ENCODE measurements around the gene DCTN2. TPM values are rescaled to one million over a fixed set of nuclear protein-coding genes. Genes with fewer than 3 reads are reported as not detected.

DCTN2 gene
- total and polyA plus RNA-seq, 2 donors (not counting 3 experiments of a cell fraction or from before 2014, with no cell fraction given), result 146 to 161 TPM

- no TSS peak for BruUV-seq (replicated peaks)
- no peaks in the 10 kb centered on the region for H3K9me3 ChIP-seq (replicated peaks; ENCODE audit: control insufficient read depth, insufficient read depth, low read length)
- H3K4me1 ChIP-seq (ENCODE audit: control insufficient read depth, extremely low read depth, insufficient read depth, low read length), result no peaks in the 10 kb centered on the region
- no peak overlapping the region for H3K4me3 ChIP-seq (replicated peaks in 1 of 3; ENCODE audit: insufficient read depth in 1 of 3, low read depth in 1 of 3, low read length in 3 of 3)
- FAIRE-seq (no peak), DNase-seq (ENCODE audit: low read depth, low spot score) (no peak)
- no peaks in the 10 kb centered on the region for H4K20me1 ChIP-seq (replicated peaks; ENCODE audit: control insufficient read depth, extremely low read depth, insufficient read depth, low read length)
- no peak overlapping the region for H3K27ac ChIP-seq (ENCODE audit: insufficient read depth, low read depth, low read length)
- H3K27me3 ChIP-seq (ENCODE audit: control insufficient read depth in 2 of 2, insufficient read depth in 2 of 2, low read length in 2 of 2), result peaks cover 13 to 14% of the 10 kb centered on the region in 2 experiments
- no peaks in the 10 kb centered on the region for H3K9me1 ChIP-seq (replicated peaks; ENCODE audit: control insufficient read depth, extremely low read depth, insufficient read depth, low read length)
- H2AFZ ChIP-seq (ENCODE audit: low read depth, low read length), result no peak overlapping the region
- no peak overlapping the region for H3K9ac ChIP-seq (replicated peaks; ENCODE audit: extremely low read depth, insufficient read depth, low read length)
- ChIA-PET CTCF (interaction anchor here (1.2 kb wide), 1 partner anchor 25 kb away, joined by 3 read pairs; no protein-coding TSS in a partner anchor), POLR2A (no interaction called here)
- H3K36me3 ChIP-seq (ENCODE audit: control insufficient read depth in 2 of 2, extremely low read depth in 1 of 2, insufficient read depth in 2 of 2, low read length in 2 of 2), result no peaks in the 10 kb centered on the region
- no peaks in the 10 kb centered on the region for H3K79me2 ChIP-seq (ENCODE audit: control insufficient read depth, insufficient read depth, low read length)
- intact Hi-C loops (cut with micrococcal nuclease) (no loop called here), dilution Hi-C loops (cut with MboI; ENCODE audit: extremely low pct_ligation_motif_present, low sequenced_read_pairs) (no loop called here)
- TF ChIP-seq FOS (IDR thresholded peaks at IDR 0.05; ENCODE audit: borderline replicate concordance, insufficient read depth, low read length) (no peak), POLR2A (IDR thresholded peaks at IDR 0.05; ENCODE audit: low read depth, low read length) (no peak), POLR2AphosphoS5 (IDR thresholded peaks at IDR 0.05; ENCODE audit: insufficient read depth, low read depth, low read length) (no peak), GATA2 (IDR thresholded peaks at IDR 0.05; ENCODE audit: insufficient read depth, insufficient read length, low read depth, low read length) (no peak), MYC (IDR thresholded peaks at IDR 0.05; ENCODE audit: low read depth, low read length) (no peak), JUN (IDR thresholded peaks at IDR 0.05; ENCODE audit: borderline replicate concordance, insufficient read depth, insufficient read length, low read depth) (no peak), MAX (IDR thresholded peaks at IDR 0.05; ENCODE audit: insufficient read depth, insufficient read length) (no peak), EZH2 (IDR thresholded peaks at IDR 0.05; ENCODE audit: borderline replicate concordance, low read depth, low read length, severe bottlenecking) (no peak), CTCF (IDR thresholded peaks at IDR 0.05; ENCODE audit: extremely low read depth in 1 of 2, insufficient read depth in 1 of 2, low read depth in 1 of 2, low read length in 2 of 2) (no peak)
- H3K4me2 ChIP-seq (ENCODE audit: insufficient read depth, low read length), result no peak overlapping the region
Observed at GRCh38 chr12:57558864-57559263, 11.9 kb upstream of the DCTN2 start.

Measured in endothelial cell of umbilical vein (primary cell).